H1 (cell line): Measurements from ENCODE around the gene LRRC42. TPM values are rescaled to one million over a fixed set of nuclear protein-coding genes. Genes with fewer than 3 reads are reported as not detected.

ENCODE experiments used
- CTCF ChIA-PET: fragments of 300-600 bp; sonication (Branson Sonifier 250); formaldehyde crosslinking; loops from one replicate; lab custom pipeline; 2021; ENCODE audit not compliant: partially characterized antibody; lab: Charles Lee
- POLR2A ChIA-PET: fragments of 300-600 bp; sonication (Branson Sonifier 250); formaldehyde crosslinking; loops from one replicate; lab custom pipeline; 2021; ENCODE audit warnings: inconsistent platforms; ENCODE audit not compliant: partially characterized antibody; lab: Charles Lee
- DNase-seq, 2 experiments: peaks; one replicate each; pipeline versions ENCODE4 v3.0.0 to v3.0.0-alpha.2; 2010 to 2022; ENCODE audit warnings: low spot score in 2 of 2, low read depth in 1 of 2, mixed read lengths in 1 of 2
- FAIRE-seq: peaks from 2 replicates; lab custom pipeline; 2011; peaks lifted over from hg19 to GRCh38; lab: Jason Lieb, UNC
- H2AFZ ChIP-seq: 2 replicates; pipeline ENCODE4 v1.8.1; 2012; ENCODE audit warnings: low read length, inconsistent platforms
- H2AK5ac ChIP-seq: 2 replicates; pipeline ENCODE4 v1.6.1; 2013; ENCODE audit warnings: low read depth, low read length
- H2BK120ac ChIP-seq: replicated peaks from 2 replicates; pipeline ENCODE3; 2013; ENCODE audit warnings: low read depth, low read length, inconsistent platforms
- H2BK12ac ChIP-seq: 2 replicates; pipeline ENCODE4 v1.6.1; 2013; ENCODE audit warnings: low read depth, low read length
- H2BK15ac ChIP-seq: 2 replicates; pipeline ENCODE4 v1.6.1; 2013; ENCODE audit warnings: low read length
- H2BK20ac ChIP-seq: 2 replicates; pipeline ENCODE4 v1.6.1; 2013; ENCODE audit warnings: low read length
- H2BK5ac ChIP-seq: 2 replicates; pipeline ENCODE4 v1.6.1; 2013; ENCODE audit warnings: low read depth, low read length
- H3K14ac ChIP-seq: 2 replicates; pipeline ENCODE4 v1.6.1; 2013; ENCODE audit warnings: inconsistent platforms; ENCODE audit not compliant: insufficient read length
- H3K18ac ChIP-seq: 2 replicates; pipeline ENCODE4 v1.6.1; 2013; ENCODE audit warnings: low read length; ENCODE audit errors: extremely low read depth
- H3K23ac ChIP-seq: 2 replicates; pipeline ENCODE4 v1.6.1; 2013; ENCODE audit warnings: inconsistent platforms; ENCODE audit not compliant: insufficient read length
- H3K23me2 ChIP-seq: 2 replicates; pipeline ENCODE4 v1.6.1; 2013; ENCODE audit warnings: low read depth, low read length
- H3K27ac ChIP-seq: 2 replicates; pipeline ENCODE4 v1.6.1; 2011; ENCODE audit warnings: low read depth, low read length, inconsistent platforms
- H3K27me3 ChIP-seq, 4 experiments: replicated peaks in 1 of 4; 1 replicate in 1 of 4; 2 replicates in 3 of 4; pipeline versions ENCODE4 v1.6.1 to v1.8.1; 2011 to 2013; ENCODE audit warnings: low read length in 3 of 4, mild to moderate bottlenecking in 3 of 4, inconsistent platforms in 2 of 4, mixed read lengths in 2 of 4, moderate library complexity in 1 of 4; ENCODE audit not compliant: control insufficient read depth in 3 of 4, insufficient read depth in 3 of 4; ENCODE audit errors: extremely low read depth in 1 of 4
- H3K36me3 ChIP-seq, 4 experiments: 2 replicates each; pipeline versions ENCODE4 v1.6.1 to v1.8.1; 2011 to 2013; ENCODE audit warnings: mild to moderate bottlenecking in 4 of 4, low read length in 3 of 4, moderate library complexity in 2 of 4, control low read depth in 1 of 4, inconsistent platforms in 1 of 4; ENCODE audit not compliant: insufficient read depth in 4 of 4, control insufficient read depth in 2 of 4
- H3K4ac ChIP-seq: replicated peaks from 2 replicates; pipeline ENCODE3; 2013; ENCODE audit warnings: low read length, low read depth, mixed read lengths, inconsistent platforms; ENCODE audit not compliant: insufficient read length
- H3K4me1 ChIP-seq, 4 experiments: replicated peaks in 1 of 4; 1 replicate in 1 of 4; 2 replicates in 3 of 4; pipeline versions ENCODE4 v1.6.1 to v1.8.1; 2011 to 2013; ENCODE audit warnings: low read length in 3 of 4, inconsistent platforms in 2 of 4, mixed read lengths in 1 of 4; ENCODE audit not compliant: insufficient read depth in 4 of 4, control insufficient read depth in 3 of 4
- H3K4me2 ChIP-seq, 2 experiments: 2 replicates each; pipeline versions ENCODE4 v1.6.1 to v1.8.1; 2011 to 2013; ENCODE audit warnings: low read depth in 2 of 2, low read length in 2 of 2, control low read depth in 1 of 2, inconsistent platforms in 1 of 2, mild to moderate bottlenecking in 1 of 2; ENCODE audit not compliant: insufficient read depth in 1 of 2
- H3K4me3 ChIP-seq, 4 experiments: fragments of 200-600, 300-600 bp in 1 of 4; sonication (generic), shearing (Covaris generic), sonication (Bioruptor Twin) in 1 of 4; 2 replicates each; pipeline versions ENCODE4 v1.5.1 to v1.8.1; 2011 to 2016; ENCODE audit warnings: low read length in 4 of 4, low read depth in 3 of 4, control low read depth in 2 of 4, inconsistent platforms in 2 of 4, mild to moderate bottlenecking in 2 of 4, mixed read lengths in 1 of 4, moderate library complexity in 1 of 4; ENCODE audit not compliant: insufficient read depth in 2 of 4; ENCODE audit errors: extremely low read depth in 1 of 4
- H3K56ac ChIP-seq: replicated peaks from 2 replicates; pipeline ENCODE3; 2013; ENCODE audit warnings: low read depth, mild to moderate bottlenecking, mixed read lengths, low read length, inconsistent platforms; ENCODE audit not compliant: insufficient read length
- H3K79me1 ChIP-seq: 2 replicates; pipeline ENCODE4 v1.6.1; 2013; ENCODE audit warnings: low read depth, low read length, control low read depth
- H3K79me2 ChIP-seq, 2 experiments: 2 replicates each; pipeline versions ENCODE4 v1.6.1 to v1.8.1; 2012 to 2013; ENCODE audit warnings: low read length in 2 of 2, mild to moderate bottlenecking in 2 of 2, inconsistent platforms in 1 of 2; ENCODE audit not compliant: insufficient read depth in 2 of 2, control insufficient read depth in 1 of 2
- H3K9ac ChIP-seq, 4 experiments: replicated peaks in 1 of 4; 1 replicate in 1 of 4; 2 replicates in 3 of 4; pipeline versions ENCODE4 v1.6.1 to v1.8.1; 2011 to 2013; ENCODE audit warnings: low read depth in 3 of 4, low read length in 3 of 4, control low read depth in 2 of 4, mild to moderate bottlenecking in 2 of 4, moderate library complexity in 2 of 4, inconsistent platforms in 1 of 4; ENCODE audit errors: extremely low read depth in 1 of 4
- H3K9me3 ChIP-seq, 2 experiments: 2 replicates each; pipeline versions ENCODE4 v1.6.1 to v1.8.1; 2012 to 2013; ENCODE audit warnings: mild to moderate bottlenecking in 2 of 2, moderate library complexity in 2 of 2, control low read depth in 1 of 2, inconsistent platforms in 1 of 2, low read depth in 1 of 2, low read length in 1 of 2, mixed read lengths in 1 of 2; ENCODE audit not compliant: insufficient read depth in 2 of 2
- H4K20me1 ChIP-seq, 2 experiments: replicated peaks in 1 of 2; 2 replicates each; pipeline versions ENCODE3 to v1.8.1; 2011 to 2013; ENCODE audit warnings: inconsistent platforms in 2 of 2, low read length in 2 of 2, mild to moderate bottlenecking in 1 of 2; ENCODE audit not compliant: insufficient read depth in 2 of 2, control insufficient read depth in 1 of 2
- H4K5ac ChIP-seq: 2 replicates; pipeline ENCODE4 v1.6.1; 2013; ENCODE audit warnings: low read length, low read depth, mixed read lengths, inconsistent platforms; ENCODE audit not compliant: insufficient read length
- H4K8ac ChIP-seq: 2 replicates; pipeline ENCODE4 v1.8.0; 2013; ENCODE audit warnings: mild to moderate bottlenecking, moderate library complexity, low read length, inconsistent platforms; ENCODE audit not compliant: insufficient read depth; ENCODE audit errors: extremely low read depth
- H4K91ac ChIP-seq: replicated peaks from 2 replicates; pipeline ENCODE3; 2013; ENCODE audit warnings: low read length, mixed read lengths, inconsistent platforms; ENCODE audit not compliant: insufficient read length
- CREB1 ChIP-seq: IDR thresholded peaks from 2 replicates; pipeline ENCODE4 v1.6.1; 2012; ENCODE audit warnings: inconsistent platforms
- E2F6 ChIP-seq: IDR thresholded peaks from 2 replicates; pipeline ENCODE4 v1.6.1; 2012; ENCODE audit warnings: inconsistent platforms
- HDAC6 ChIP-seq: IDR thresholded peaks from one replicate; pipeline ENCODE4 v1.7.1; 2012; ENCODE audit warnings: low read depth, mild to moderate bottlenecking, inconsistent platforms, low read length, moderate library complexity
- POU5F1 ChIP-seq: IDR thresholded peaks from 2 replicates; pipeline ENCODE4 v1.6.1; 2011; ENCODE audit warnings: low read depth, mild to moderate bottlenecking, low read length, moderate library complexity
- RXRA ChIP-seq: IDR thresholded peaks from 2 replicates; pipeline ENCODE4 v1.6.1; 2011; ENCODE audit warnings: low read depth, mild to moderate bottlenecking, low read length, moderate library complexity; ENCODE audit not compliant: insufficient read depth
- SIX5 ChIP-seq: IDR thresholded peaks from 2 replicates; pipeline ENCODE4 v1.6.1; 2011; ENCODE audit warnings: mild to moderate bottlenecking, low read depth, low read length
- WGBS, 2 experiments: shearing (Covaris generic) in 1 of 2; methylation state at CpG; one replicate each; pipeline versions ENCODE4 v1.1.6 to v1.1.7; 2013 to 2015; ENCODE audit warnings: low lambda C conversion rate in 2 of 2, mixed read lengths in 2 of 2, inconsistent platforms in 1 of 2, low coverage in 1 of 2, missing lambda C conversion rate in 1 of 2; ENCODE audit not compliant: insufficient replicate concordance in 2 of 2, insufficient coverage in 1 of 2, insufficient read length in 1 of 2; ENCODE audit errors: extremely low coverage in 1 of 2, missing lambda C conversion rate in 1 of 2; 5-methylcytosine and 5-hydroxymethylcytosine counted together
- polyA plus RNA-seq, 7 experiments: library from polyadenylated mRNA; depleted of rRNA in 3 of 7; stranded (reverse) in 5 of 7; unstranded in 2 of 7; fragments of >200 nt in 5 of 7; fragments of 200-250 nt in 2 of 7; gene quantifications; 1 replicate in 5 of 7; 2 replicates in 1 of 7; 4 replicates in 1 of 7; pipeline versions ENCODE4 v1.2.1 to v1.2.3, GENCODE V29; 2011 to 2013; ENCODE audit warnings: missing spikeins in 2 of 7, mixed read lengths in 2 of 7
- total RNA-seq: library from RNA; stranded (reverse); fragmentation: NEBNext Ultra II Directional; extraction: Animal tissue kit (Norgen Biotek cat#: 25700); gene quantifications from 2 replicates; pipeline ENCODE4 v1.2.1, GENCODE V29; 2021

The LRRC42 gene
- total and polyA plus RNA-seq, 2 of the 8 experiments (the other 6 are each of a cell fraction or from before 2014, with no cell fraction given), result 38.2 to 54.1 TPM

GRCh38 chr1:54003249-54003646 lies 57.1 kb downstream of the LRRC42 start:
- CTCF ChIA-PET, result interaction anchor here (1.5 kb wide), 1 partner anchor 11 kb away, joined by 6 read pairs; no protein-coding TSS in a partner anchor
- no peak overlapping the region for H3K4me3 ChIP-seq
- TF ChIP-seq RXRA (no peak), E2F6 (no peak), POU5F1 (no peak), SIX5 (no peak), HDAC6 (no peak), CREB1 (no peak)
- TF ChIP-seq, all 59 proteins: peak for 0
- Histone ChIP-seq H2BK15ac (no peak overlapping the region), H3K4me2 (no peak overlapping the region), H2BK5ac (no peak overlapping the region), H2BK120ac (no peak overlapping the region), H4K91ac (no peak overlapping the region), H2BK20ac (no peak overlapping the region), H3K18ac (no peak overlapping the region), H3K4ac (no peak overlapping the region), H4K20me1 (no peaks in the 10 kb centered on the region), H3K36me3 (no peaks in the 10 kb centered on the region), H2AK5ac (no peak overlapping the region), H3K27ac (no peak overlapping the region), H3K9me3 (peaks cover 3 to 17% of the 10 kb centered on the region in 2 experiments; a peak in 3 of 4 replicates), H3K14ac (no peak overlapping the region), H2BK12ac (no peak overlapping the region), H3K23me2 (no peaks in the 10 kb centered on the region), H3K9ac (no peak overlapping the region), H4K8ac (no peak overlapping the region), H4K5ac (no peak overlapping the region), H3K56ac (no peak overlapping the region), H2AFZ (no peak overlapping the region), H3K23ac (no peak overlapping the region), H3K27me3 (no peaks in the 10 kb centered on the region), H3K79me1 (no peaks in the 10 kb centered on the region), H3K4me1 (no peaks in the 10 kb centered on the region), H3K79me2 (no peaks in the 10 kb centered on the region)
- POLR2A ChIA-PET, result no interaction called here
- no peak for FAIRE-seq
- WGBS, 2 experiments, result 81% methylated on average over 12 of the region's 12 CpGs; no CpG with 5 or more reads in 1 of the 2 experiments
- DNase-seq, result no peak
